Astrocyte (in vitro differentiated cells and primary cell): ENCODE results near the gene ADGRB2.

Source experiments
- CTCF ChIP-seq: IDR thresholded peaks from 2 replicates; pipeline ENCODE4 v1.5.1; 2011; ENCODE audit warnings: low read depth, mild to moderate bottlenecking, inconsistent platforms, low read length, moderate library complexity; ENCODE audit not compliant: insufficient read depth
- EZH2 ChIP-seq: IDR thresholded peaks from 2 replicates; pipeline ENCODE4 v1.6.1; 2012; ENCODE audit warnings: mild to moderate bottlenecking, low read length, inconsistent platforms; ENCODE audit not compliant: insufficient read depth

DNA sequence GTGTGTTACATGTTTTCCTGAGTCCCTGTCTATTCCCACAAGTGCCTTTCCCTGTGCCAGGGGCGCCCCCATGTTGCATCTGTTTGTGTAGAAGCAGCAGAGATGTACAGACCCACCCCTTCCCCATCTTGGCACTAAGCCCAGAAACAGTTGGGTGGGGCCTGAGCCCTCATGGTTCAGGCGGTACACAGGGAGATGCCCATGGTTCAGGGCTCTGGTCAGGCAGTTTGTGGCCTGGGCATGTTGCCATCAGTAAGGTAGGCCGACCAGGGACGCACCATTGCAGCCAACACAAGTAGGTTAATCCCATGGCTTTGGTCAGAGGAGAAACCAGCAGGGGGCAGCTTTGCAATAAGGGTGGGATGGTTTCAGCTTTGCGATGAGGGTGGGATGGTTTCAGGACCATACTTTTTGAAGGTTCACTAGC is 914 bp upstream of the ADGRB2 start:
- TF ChIP-seq EZH2 (no peak), CTCF (peak; percentile 24)
